Heart left ventricle (tissue), 16 donors: ENCODE results near the gene AKAP6. TPM values are rescaled to one million over a fixed set of nuclear protein-coding genes. Genes with fewer than 3 reads are reported as not detected.

Experiments
- ATAC-seq, 4 donors: fragments of 200-7000 bp; cut with Tn5 transposase; one replicate each; pipeline ENCODE4 v1.9.1; 2020 to 2022; ENCODE audit warnings: moderate library complexity in 4 of 4, mild to moderate bottlenecking in 3 of 4, moderate number of reproducible peaks in 1 of 4
- DNase-seq, 5 donors: peaks; one replicate each; pipeline ENCODE4 v3.0.0-alpha.2; 2020
- H3K27ac ChIP-seq, 12 donors: fragments of 200-600 bp; sonication (generic) in 4 of 12; one replicate each; pipeline versions ENCODE4 v1.5.0 to v1.8.0; 2016 to 2022; ENCODE audit warnings: mild to moderate bottlenecking in 2 of 12
- H3K27me3 ChIP-seq, 9 donors: fragments of 200-600 bp; sonication (generic) in 2 of 9; one replicate each; pipeline versions ENCODE4 v1.5.1 to v1.8.0; 2016 to 2022; ENCODE audit warnings: mild to moderate bottlenecking in 3 of 9
- H3K36me3 ChIP-seq, 9 donors: fragments of 200-600 bp; sonication (generic) in 2 of 9; one replicate each; pipeline versions ENCODE4 v1.5.0 to v1.8.0; 2018 to 2022; ENCODE audit warnings: mild to moderate bottlenecking in 2 of 9
- H3K4me1 ChIP-seq, 12 donors: fragments of 200-600 bp; sonication (generic) in 4 of 12; one replicate each; pipeline versions ENCODE4 v1.5.0 to v1.8.0; 2016 to 2022; ENCODE audit warnings: mild to moderate bottlenecking in 3 of 12
- H3K4me3 ChIP-seq, 12 donors: fragments of 200-600 bp; sonication (generic) in 4 of 12; one replicate each; pipeline versions ENCODE4 v1.5.0 to v1.8.0; 2017 to 2022; ENCODE audit warnings: mild to moderate bottlenecking in 9 of 12, moderate library complexity in 4 of 12
- H3K9me3 ChIP-seq, 12 donors: fragments of 200-600 bp; sonication (generic) in 4 of 12; one replicate each; pipeline versions ENCODE4 v1.5.0 to v1.8.0; 2016 to 2022; ENCODE audit warnings: mild to moderate bottlenecking in 1 of 12
- CTCF ChIP-seq, 12 donors: fragments of 200-600 bp; sonication (generic) in 4 of 12; IDR thresholded peaks; one replicate each; pipeline versions ENCODE4 v1.5.0 to v1.8.0; 2018 to 2022; ENCODE audit warnings: antibody characterized with exemption in 12 of 12, mild to moderate bottlenecking in 5 of 12
- POLR2A ChIP-seq, 2 donors: fragments of 450-650 bp; IDR thresholded peaks; one replicate each; pipeline ENCODE4 v1.6.1; 2017; ENCODE audit warnings: antibody characterized with exemption in 2 of 2, mild to moderate bottlenecking in 2 of 2, moderate library complexity in 2 of 2
- WGBS, 4 donors: extraction: QIAGEN DNeasy Blood & Tissue Kit in 2 of 4; methylation state at CpG; one replicate each; pipeline versions ENCODE4 v1.1.5 to v1.1.7; 2013 to 2018; 5-methylcytosine and 5-hydroxymethylcytosine counted together
- intact Hi-C, 10 donors: fragments of 100-400 bp; cut with DNase I; formaldehyde crosslinking; loops; one replicate each; pipeline versions ENCODE4 v1.11.1 to v1.14.2; 2022
- polyA plus RNA-seq, 2 donors: library from polyadenylated mRNA; stranded (reverse); fragments of 200-250 nt; gene quantifications; one replicate each; pipeline ENCODE4 v1.2.3, GENCODE V29; 2013
- total RNA-seq, 9 donors: library from RNA; depleted of rRNA in 2 of 9; stranded (reverse); fragments of >200 nt in 2 of 9; fragmentation: NEBNext Ultra II Directional in 3 of 9; extraction: Animal tissue kit (Norgen Biotek cat#: 25700) in 3 of 9; gene quantifications; one replicate each; pipeline versions ENCODE4 v1.1.0 to v1.2.4, GENCODE V29; 2016 to 2023
- donor health status: ischemic (EF 13 %, LVEDD 7.1; RV severe dilation, severe dysfunction).
- donor health status: healthy with polysubstance abuse.
- donor health status: DM: no; HTN: yes; CAD: no.
- donor health status: DM: no; HTN: no; CAD: no.
- donor health status: ischemic (EF 25% LVEDD 6.9; RV normal size, moderate dysfunction).
- donor health status: ischemic (EF 25% LVEDD 5.7; RV mildly dilated, moderate dysfunction).
- donor health status: healthy.
- donor health status: DM: yes; HTN: yes; CAD: no.
- donor health status: ischemic (EF 35%, LVEDD 5.7; RV mildly dilated, moderate dysfunction).
- donor health status: nonischemic (EF 11% LVEDD 7.7; RV severe dilation, severe dysfunction).
- donor health status: DM: yes; HTN: yes; CAD: no.
- donor health status: PGD.
- donor health status: ischemic (EF 29% LVEDD 5.4; RV normal size, mild dysfunction).
- donor health status: nonischemic (EF 23%, LVEDD 6.1; RV moderate dilation, normal function).

Gene AKAP6
- total and polyA plus RNA-seq, 11 donors: 20.4 to 303 (median 206) TPM

DNA sequence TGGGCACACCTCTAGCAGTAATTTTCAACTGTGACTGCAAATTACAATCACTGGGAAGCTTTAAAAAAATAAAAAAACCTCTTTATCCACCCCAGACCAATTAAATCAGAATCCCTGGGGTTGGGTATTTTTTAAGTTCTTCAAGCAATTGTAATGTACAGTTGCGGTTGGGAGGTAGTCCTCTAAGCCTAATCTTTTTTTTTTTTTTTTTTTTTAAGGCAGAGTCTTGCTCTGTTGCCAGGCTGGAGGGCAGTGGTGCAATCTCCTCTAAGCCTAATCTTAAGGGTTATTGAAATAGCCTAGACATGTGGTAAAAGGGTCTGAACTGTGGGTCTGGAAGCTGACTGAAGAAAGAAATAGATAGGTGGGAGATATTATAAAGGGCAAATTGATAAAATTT lies 230.5 kb downstream of the AKAP6 start:
- Histone ChIP-seq H3K27me3 (no peaks in the 10 kb centered on the region), H3K4me1 (peaks cover 0 to 47% (median 14%) of the 10 kb centered on the region in 12 donors), H3K9me3 (no peaks in the 10 kb centered on the region), H3K36me3 (peaks cover 0 to 7% (median 0%) of the 10 kb centered on the region in 9 donors), H3K4me3 (no peak overlapping the region), H3K27ac (peak overlapping the region in 10 of 12 donors; percentile 9 to 71 (median 44))
- intact Hi-C loops: loop anchor here in 3 of 10 donors (5.0 to 10.0 kb wide), 5 partner anchors 87 to 1052 kb away; partner anchors contain the start of gene ARHGAP5 (in 2 of the 3)
- TF ChIP-seq CTCF (IDR thresholded peaks at IDR 0.05) (no peak), POLR2A (IDR thresholded peaks at IDR 0.05) (no peak)
- WGBS, 4 donors: 17 to 34% (median 25%) methylated on average over 1 of the region's 1 CpG
- DNase-seq (no peak), ATAC-seq (peak; percentile 19 to 55 (median 42))

GRCh38 chr14:32560209-32560857 lies 231.2 kb downstream of the AKAP6 start:
- intact Hi-C loops: loop anchor here in 4 of 10 donors (5.0 to 10.0 kb wide), 4 partner anchors 483 to 633 kb away; partner anchors contain the start of gene ARHGAP5 (in 1 of the 4)
- peak; percentile 46 to 83 (median 73) for ATAC-seq
- DNase-seq: peak in 3 of 5 donors; percentile 29 to 42 (median 39)
- H3K9me3 ChIP-seq: no peaks in the 10 kb centered on the region
- WGBS, 4 donors: 22 to 25% (median 23%) methylated on average over 9 of the region's 9 CpGs
- peak overlapping the region in 10 of 12 donors; percentile 9 to 71 (median 44) for H3K27ac ChIP-seq
- H3K36me3 ChIP-seq: no peaks in the 10 kb centered on the region
- no peaks in the 10 kb centered on the region for H3K27me3 ChIP-seq
- TF ChIP-seq CTCF (IDR thresholded peaks at IDR 0.05) (peak; percentile 67 to 92 (median 80)), POLR2A (IDR thresholded peaks at IDR 0.05) (no peak)
- H3K4me3 ChIP-seq: no peak overlapping the region
- H3K4me1 ChIP-seq: peaks cover 0 to 54% (median 21%) of the 10 kb centered on the region in 12 donors

DNA sequence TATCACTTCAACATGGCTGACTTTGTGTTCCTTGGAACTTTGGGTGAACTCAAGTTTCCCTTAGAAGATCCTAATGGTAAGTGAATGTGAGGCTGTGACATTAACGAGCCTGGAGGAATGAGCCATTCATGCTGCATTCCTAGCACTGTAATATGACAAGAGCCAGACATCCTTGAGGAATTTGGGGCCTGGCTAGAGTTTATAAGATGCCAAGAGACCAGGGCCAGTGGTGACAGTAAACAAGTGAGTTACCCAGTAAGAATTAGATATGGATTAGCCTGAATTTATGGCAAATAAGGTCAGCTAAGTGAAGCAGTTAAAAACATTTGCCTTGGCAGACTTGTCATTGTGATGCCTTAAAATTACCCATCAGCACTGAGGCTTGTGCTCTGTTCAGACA lies 232.4 kb downstream of the AKAP6 start:
- Histone ChIP-seq H3K4me3 (no peak overlapping the region), H3K4me1 (peaks cover 0 to 64% (median 24%) of the 10 kb centered on the region in 12 donors), H3K27ac (peak overlapping the region in 10 of 12 donors; percentile 4 to 71 (median 52)), H3K27me3 (no peaks in the 10 kb centered on the region), H3K9me3 (no peaks in the 10 kb centered on the region), H3K36me3 (no peaks in the 10 kb centered on the region)
- 13 to 21% (median 18%) methylated on average over 1 of the region's 1 CpG for WGBS, 4 donors
- no peak for DNase-seq
- ATAC-seq: peak; percentile 38 to 60 (median 44)
- TF ChIP-seq POLR2A (IDR thresholded peaks at IDR 0.05) (no peak), CTCF (IDR thresholded peaks at IDR 0.05) (no peak)
- intact Hi-C loops: loop anchor here in 4 of 10 donors (5.0 to 10.0 kb wide), 4 partner anchors 484 to 634 kb away; partner anchors contain the start of gene ARHGAP5 (in 1 of the 4)

GRCh38 chr14:32564596-32564995 lies 235.5 kb downstream of the AKAP6 start:
- H3K27ac ChIP-seq: peak overlapping the region in 10 of 12 donors; percentile 5 to 67 (median 40)
- intact Hi-C loops: loop anchor here in 4 of 10 donors (5.0 to 10.0 kb wide), 4 partner anchors 487 to 637 kb away; partner anchors contain the start of gene ARHGAP5 (in 1 of the 4)
- peak in 2 of 4 donors; percentile 3 to 21 for ATAC-seq

More at GRCh38 chr14:32564596-32564995, 235.5 kb downstream of the AKAP6 start:
- no peaks in the 10 kb centered on the region for H3K27me3 ChIP-seq
- H3K9me3 ChIP-seq: no peaks in the 10 kb centered on the region
- no peak overlapping the region for H3K4me3 ChIP-seq
- no peak for TF ChIP-seq CTCF (IDR thresholded peaks at IDR 0.05)
- TF ChIP-seq POLR2A (IDR thresholded peaks at IDR 0.05): no peak
- no peaks in the 10 kb centered on the region for H3K36me3 ChIP-seq
- H3K4me1 ChIP-seq: peaks cover 0 to 61% (median 24%) of the 10 kb centered on the region in 12 donors
- DNase-seq: no peak
